HG02798 (cell line): Measurements from ENCODE around the gene HCFC1R1.

Source experiments
- ATAC-seq: cut with Tn5 transposase; IDR thresholded peaks from one replicate; pipeline ENCODE4 v1.9.1; 2021; ENCODE audit warnings: mild to moderate bottlenecking; ENCODE audit not compliant: unreplicated experiment, poor library complexity

HCFC1R1 gene

DNA sequence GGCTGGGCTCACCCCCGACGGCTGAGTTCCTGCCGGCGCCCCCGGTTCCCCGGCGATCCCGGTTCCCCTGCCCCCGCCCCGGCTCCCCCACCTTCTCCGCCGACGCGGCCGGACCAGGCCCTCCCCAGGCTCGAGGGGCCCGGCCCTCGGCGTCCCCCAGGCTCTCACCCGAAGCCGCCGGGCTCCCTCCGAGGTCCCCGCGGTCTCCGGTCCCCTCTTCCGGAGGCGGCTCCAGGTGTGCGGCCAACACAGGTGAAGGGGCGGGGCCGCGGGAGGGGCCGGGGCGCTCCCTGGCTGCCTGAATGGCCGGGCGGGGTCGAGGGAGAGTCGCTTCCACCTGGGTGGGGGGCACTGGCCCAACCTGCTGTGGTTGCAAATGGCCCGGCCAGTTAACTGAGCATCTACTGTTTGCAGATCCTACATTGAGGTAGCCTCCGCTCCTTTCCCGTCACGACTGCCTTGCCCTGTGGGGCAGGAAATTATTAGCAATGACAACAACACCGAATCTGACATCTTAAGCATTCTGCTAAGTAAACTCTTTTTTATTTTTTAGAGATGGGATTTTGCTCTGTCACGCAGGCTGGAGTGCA lies 13.1 kb upstream of the HCFC1R1 start, which contains the start of gene BICDL2:
Gene BICDL2 (minus strand): TSS at position 219 of the 590 bp plus-strand sequence. CDS start 1,448 bp downstream, outside the sequence.
- no peak for ATAC-seq

DNA sequence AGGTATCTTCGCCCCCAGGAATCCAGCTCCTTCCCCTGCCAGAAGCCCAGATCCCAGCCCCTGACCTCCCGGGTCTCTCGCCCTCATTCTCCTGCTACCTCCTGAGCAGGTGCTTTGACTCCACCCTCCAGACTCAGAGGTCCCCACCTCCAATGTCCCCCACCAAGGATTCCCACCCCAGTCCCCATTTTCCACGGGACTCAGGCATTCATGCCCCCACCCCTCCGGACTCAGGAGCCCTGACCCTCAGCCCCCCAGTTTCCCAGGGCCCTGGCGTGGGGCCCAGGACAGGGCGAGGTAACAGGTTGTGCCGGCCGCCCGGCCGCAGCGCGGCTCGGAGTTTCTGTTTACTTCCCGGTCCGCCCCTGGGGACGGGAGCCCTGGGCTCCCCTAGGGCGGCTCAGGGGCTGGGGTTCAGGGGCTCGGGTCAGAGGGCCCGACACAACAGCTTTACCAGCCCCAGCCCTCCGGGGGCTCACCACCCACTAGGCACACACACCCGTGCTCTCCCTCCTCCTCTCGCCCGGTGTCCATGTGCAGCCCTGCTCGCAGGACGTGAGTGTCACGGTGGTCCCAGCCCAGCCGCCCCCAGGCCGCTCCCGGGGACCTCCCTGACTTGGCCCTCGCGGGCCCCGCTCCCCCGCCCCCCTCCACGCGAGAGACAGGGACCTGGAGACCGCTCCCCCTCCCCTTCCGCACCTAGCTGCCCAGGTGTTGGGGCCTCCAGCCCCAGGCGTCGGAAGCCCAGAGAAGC lies 12.4 kb upstream of the HCFC1R1 start:
- ATAC-seq = no peak

DNA sequence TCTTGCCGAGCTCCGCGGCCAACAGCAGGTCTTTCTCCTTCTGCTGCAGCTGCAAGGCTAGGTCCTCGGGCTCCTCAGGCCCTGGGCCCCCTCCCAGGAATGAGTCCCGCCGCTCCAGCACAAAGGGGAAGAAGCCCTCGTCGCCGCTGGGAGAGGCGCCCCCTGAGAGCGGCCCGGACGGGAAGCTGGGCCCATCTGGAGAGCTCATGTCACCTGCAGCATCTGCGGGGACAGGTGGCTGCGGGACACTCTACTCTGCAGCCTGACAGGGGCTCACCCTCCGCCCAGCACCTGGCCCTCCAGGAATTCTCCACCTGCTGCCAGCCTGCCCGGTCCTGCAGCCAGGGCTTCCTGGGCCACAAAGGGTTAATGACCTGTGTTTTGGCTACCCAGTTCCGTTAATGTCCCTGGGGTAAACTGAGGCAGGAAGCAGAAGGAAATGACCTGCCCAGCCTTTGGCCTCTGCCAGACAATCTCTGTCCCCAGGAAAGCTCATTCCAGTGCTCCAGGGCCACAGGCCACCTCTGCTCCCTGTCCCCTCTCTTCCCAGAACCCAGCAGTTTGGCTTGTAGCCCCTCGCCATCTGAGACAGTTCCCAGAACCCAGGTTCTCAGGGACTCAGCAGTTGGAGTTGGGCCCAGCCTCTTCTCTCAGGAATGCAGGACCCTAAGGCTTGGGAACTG lies 11.7 kb upstream of the HCFC1R1 start:
- no peak for ATAC-seq

DNA sequence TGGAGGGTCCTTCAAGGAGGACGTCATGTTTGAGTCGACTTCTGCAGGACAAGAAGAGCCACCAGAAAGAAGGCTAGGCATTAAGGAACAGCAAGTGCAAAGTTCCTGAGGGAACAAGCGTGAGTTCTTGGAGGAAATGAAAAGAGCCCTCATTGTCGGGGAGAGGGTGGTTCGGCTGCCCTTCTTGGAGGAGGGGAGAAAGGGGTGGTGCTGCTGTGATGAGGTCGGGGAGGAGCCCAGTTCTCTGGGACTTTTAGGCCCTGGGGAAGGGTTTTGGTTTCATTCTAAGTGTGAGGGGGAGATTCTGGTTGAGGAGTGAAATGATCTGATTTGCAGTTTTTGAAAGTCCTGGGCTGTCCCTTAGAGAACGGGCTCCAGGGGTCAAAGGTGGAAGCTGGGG lies 8.9 kb upstream of the HCFC1R1 start:
- ATAC-seq = no peak

DNA sequence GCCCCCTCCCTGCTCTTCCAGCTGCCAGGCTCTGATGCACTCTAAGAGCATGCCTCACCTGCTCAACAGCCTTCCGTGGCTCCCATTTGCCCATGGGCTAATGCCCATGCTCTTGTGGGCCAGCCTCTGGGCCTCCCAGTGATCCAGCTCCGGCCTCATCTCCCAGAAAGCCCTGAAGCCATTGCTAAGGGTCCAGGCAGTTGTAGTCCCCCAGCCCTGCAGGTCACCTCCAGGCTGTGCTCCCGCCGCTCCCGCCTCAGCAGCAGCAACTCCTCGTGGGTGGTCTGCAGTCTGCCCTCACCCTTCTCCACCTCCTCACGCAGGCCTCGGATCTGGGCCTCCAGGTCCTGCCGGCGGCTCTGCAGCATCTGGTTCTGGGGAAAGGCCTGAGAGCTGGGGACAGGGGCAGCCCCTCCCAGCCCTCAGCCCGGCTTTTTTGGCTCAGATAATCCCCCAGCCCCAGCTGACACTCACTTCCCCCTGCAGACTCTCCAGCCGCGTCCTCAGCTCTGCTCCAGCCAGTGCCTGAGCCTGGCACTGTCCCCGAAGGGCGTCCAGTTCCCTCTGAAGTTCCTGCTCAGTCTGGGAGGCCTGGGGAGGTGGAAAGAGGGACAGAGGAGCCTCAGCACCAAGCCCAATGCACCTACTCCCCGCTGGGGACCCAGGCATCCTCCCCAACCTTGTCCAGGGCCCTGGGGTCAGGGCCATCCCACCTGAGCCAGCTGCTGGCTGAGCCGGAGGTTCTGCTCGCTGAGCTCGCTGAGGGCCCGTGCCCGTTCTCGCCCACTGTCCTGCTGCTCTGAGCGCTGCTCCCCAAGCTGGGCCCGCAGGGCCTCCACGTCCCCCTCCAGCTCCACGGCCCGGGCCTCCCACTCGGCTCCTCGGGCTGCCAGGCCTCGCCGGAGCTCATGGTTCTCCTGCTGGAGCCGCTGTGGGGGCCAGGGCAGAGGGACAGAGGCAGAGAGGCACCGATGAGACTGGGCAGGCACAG lies 6.8 kb upstream of the HCFC1R1 start:
- no peak for ATAC-seq

DNA sequence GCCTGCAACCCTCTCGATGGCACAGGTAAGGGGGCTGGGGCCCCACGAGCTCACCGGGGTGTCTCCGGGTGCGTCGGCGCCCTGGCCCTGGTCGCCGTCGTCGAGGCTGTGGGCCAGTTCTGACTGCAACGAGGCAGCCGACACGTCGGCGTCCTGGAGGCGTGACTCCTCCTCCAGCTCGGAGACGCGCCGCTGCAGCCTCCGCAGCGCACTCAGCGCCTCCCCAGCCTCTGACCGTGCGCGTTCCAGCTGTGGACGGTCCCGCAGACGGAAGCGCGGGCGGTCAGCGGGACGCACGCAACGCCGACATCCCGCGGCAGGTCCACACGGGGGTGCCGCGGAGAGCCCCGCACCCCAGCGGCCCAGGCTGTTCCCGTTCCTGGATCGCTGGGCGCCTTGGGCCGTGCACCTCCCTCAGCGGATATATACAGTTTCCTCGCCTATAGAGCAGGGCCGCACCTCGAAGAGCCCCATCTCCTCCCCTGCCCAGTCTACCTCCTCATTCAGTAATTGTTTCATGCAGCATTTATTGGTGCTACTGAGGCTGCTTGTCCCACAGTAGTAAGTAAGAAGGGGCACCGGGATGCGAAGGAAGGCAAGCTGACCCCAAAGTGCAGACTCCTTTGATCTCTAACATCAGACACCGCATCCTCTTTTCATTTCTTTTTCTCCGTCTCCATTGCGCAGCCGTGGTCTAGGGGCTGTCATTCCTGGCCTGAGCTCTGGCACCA lies 5.9 kb upstream of the HCFC1R1 start:
- ATAC-seq = no peak

DNA sequence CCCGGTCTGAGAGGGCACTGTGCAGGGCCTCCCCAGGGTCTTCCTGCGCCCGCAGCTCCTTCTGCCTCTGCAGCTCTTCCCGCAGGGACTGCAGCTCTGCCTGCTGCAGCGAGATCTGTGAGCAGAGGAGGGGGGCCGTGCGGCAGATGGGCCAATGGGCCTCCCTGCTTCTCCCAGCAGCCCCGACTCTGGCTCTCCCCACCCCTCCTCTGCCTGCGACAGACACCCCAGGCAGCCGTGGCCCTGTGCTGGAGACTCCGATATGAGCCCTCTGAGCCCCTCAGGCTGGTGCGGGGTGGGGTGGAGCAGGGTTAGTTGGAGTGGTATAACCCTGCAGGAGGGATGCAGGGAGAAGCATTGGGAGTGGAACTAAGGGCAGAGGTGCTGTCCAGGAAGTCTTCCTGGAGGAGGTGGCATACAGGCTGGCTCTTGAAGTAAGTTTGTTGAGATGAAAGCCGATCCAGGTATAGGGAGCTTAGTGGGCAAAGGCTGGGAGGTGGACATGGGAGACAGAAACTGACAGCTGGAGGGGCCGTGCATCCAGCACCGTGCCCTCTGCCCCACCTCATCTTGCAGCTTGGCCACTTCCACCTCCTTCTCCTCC lies 5.1 kb upstream of the HCFC1R1 start:
- no peak for ATAC-seq

DNA sequence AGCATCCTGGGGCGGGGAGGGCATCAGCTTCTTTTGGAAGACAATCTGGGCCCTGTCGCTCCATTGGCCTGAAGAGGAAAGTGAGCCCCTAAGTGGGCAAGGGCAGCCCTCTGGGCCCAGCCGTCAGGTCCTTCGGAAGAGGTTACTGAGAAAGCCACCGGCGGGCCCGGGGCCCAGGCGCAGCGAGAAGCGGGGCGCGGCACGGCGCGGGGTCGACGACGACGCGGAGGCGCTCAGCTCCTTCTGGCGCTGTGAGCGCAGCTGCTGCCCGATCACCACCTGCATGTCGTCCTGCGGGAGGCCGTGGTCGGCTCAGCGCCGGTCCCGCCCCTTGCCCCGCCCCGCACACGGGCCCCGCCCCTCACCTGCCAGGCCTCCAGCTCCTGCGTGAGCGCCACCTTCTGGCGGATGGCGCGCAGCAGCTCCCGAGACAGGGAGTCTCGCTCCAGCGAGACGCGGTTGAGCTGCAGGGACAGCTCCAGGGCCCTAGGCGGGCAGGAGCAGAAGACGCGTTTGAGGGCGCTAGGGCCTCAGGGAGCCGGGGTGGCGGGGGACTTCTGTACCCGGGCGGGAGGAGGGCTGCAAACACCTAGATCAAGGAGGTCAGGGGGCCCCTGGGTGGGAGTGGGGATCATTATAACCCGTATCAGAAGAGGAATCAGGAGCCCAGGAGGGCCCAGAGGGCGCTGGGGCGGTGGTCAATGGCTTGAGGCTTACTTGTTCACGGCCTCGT lies 4.4 kb upstream of the HCFC1R1 start:
- peak; percentile 35 for ATAC-seq

DNA sequence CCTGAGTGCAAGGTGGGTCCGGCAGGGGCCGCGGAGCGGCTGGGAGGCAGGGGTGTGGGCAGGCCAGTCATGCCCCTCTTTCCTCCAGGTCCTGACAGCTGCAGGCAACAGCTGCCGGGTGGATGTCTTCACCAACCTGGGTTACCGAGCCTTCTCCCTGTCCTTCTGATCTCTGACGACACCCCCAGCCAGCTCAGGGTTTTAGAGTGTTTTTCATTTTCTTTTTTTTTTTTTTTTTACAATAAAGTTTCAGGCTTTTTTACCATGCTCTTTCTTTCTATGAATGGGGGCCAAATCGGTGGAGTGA lies 3.7 kb upstream of the HCFC1R1 start:
- no peak for ATAC-seq

DNA sequence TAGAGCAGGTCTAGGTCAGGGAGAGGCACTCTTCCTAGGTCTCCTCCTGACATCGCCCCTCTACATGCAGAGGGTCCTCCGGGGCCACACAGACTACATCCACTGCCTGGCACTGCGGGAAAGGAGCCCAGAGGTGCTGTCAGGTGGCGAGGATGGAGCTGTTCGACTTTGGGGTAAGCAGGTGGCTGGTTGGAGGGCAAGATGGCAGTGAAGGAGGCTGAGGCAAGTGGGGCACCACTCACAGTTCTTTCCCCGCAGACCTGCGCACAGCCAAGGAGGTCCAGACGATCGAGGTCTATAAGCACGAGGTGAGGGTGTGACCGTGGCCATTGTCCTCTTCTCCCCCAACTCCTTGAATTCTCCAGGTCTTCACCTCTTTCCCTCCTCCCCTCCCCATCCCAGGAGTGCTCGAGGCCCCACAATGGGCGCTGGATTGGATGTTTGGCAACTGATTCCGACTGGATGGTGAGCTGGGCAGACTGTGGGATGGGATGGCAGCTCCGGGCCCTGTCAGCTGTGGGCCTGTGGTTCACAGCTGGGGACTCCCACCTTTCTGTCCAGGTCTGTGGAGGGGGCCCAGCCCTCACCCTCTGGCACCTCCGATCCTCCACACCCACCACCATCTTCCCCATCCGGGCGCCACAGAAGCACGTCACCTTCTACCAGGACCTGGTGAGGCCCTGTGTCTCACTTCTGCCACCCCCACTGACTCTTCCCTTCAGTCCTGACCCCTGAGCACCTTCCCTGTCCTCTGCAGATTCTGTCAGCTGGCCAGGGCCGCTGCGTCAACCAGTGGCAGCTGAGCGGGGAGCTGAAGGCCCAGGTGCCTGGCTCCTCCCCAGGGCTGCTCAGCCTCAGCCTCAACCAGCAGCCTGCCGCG lies 3.1 kb upstream of the HCFC1R1 start:
- no peak for ATAC-seq

DNA sequence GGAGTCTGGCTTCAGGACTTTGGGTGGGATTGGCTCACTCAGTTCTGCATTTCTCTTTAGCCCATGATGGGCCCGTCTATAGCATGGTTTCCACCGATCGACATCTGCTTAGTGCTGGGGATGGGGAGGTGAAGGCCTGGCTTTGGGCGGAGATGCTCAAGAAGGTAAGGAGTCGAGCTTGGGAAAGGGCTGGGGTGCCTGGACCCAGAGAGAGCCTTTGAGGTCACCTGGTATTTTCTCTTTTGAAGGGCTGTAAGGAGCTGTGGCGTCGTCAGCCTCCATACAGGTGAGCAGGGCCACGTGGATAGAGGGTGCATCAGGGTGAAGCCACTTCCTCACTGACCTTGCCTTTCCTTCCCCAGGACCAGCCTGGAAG lies 2.2 kb upstream of the HCFC1R1 start:
- ATAC-seq = no peak

DNA sequence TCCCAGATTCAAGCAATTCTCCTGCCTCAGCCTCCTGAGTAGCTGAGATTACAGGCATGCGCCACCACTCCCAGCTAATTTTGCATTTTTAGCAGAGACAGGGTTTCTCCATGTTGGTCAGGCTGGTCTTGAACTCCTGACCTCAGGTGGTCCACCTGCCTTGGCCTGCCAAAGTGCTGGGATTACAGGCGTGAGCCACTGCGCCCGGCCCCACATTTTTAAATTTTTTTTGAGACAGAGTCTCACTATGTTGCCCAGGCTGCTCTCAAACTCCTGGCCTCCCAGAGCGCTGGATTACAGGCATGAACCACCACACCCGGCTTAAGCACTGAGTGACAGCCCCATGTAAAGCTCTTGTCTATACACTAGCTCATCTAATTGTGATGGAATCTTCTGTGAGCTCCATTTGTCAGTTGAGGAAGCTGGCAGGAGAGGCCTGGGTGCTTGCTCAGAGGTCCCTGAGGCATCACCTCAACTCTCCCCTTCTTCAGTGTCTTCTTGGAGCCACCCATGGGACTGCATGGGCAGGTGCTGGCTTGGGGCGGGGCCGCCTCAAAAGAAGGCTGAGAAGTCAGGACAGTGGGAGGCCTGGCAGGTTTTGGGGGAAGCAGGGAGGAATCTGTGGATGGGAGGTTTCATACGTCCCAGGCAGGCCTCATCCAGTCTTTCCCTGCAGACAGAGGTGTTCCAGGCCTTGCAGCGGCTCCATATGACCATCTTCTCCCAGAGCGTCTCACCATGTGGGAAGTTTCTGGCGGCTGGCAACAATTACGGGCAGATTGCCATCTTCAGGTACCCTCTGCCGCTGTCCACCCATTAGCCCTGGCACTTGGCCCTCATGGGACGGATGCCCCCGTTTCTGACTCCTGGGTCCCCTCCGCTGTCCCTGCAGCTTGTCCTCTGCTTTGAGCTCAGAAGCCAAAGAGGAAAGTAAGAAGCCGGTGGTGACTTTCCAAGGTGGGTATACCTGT lies 1.6 kb upstream of the HCFC1R1 start:
- no peak for ATAC-seq

DNA sequence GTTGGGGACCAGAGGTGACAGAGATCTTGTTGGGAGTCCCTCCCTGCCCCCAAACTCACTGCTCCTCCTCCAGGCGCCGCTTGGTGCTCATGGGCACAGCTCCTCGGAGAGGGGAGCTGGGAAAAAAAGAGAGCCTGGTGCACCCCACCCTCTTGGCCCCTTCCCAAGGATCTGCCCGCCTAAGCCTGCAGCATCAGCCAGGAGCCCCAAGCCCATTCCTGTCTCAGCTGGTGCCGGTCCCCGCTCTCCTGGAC lies 400 bp downstream of the HCFC1R1 start:
- ATAC-seq = no peak

DNA sequence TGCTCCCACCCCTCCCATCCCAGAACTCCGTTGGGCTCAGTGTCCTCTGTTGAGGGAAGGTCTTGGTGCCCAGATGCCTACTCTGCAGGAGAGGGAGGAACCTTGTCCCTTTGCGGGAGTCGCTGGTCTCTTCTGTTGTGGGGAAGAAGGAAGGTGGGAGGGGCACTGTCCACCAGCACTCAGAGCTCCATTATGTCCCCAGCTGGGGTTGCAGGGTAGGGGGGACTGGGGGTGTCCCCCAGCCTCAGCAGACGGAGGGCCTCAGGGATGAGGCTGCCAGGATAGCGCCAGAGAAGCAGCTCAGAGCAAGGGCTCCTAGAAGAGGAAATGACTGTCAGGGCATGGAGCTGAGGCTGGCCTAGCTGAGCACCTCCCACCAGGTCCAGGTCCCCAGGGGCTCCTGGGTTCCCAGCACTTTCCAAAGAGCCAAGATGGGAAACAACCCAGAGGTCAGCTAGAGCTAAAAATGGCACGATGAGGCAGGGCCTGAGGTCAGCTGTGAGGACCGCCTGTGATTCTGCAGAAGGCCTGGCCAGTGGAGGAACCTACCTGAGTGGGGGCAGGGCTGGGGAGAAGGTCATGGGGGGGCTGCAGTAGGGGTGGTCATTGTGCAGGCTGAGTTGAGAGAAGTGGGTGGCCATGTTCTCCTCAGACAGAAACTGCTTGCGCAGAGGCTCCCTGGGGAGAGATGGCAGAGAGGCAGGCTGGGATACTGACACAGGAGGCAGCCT lies 893 bp downstream of the HCFC1R1 start:
- ATAC-seq = no peak

DNA sequence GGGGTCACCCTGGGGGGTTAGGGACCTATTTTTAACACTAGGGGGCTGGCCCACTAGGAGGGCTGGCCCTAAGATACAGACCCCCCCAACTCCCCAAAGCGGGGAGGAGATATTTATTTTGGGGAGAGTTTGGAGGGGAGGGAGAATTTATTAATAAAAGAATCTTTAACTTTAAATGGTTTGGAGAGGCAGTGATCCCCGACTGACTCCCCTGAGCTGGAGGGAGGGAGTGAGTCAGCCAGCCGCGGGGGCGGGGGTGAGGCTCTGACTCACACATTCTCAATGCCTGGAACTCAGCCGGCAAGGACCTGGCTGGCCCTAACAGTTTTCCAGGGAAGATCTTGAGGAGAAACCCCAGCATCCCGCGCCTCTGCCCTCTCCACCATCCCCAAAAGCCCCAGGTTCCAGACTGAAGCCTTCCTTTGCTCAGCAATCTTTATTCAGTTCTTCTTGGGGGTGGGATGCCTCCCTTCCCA lies 1.5 kb downstream of the HCFC1R1 start:
- no peak for ATAC-seq

DNA sequence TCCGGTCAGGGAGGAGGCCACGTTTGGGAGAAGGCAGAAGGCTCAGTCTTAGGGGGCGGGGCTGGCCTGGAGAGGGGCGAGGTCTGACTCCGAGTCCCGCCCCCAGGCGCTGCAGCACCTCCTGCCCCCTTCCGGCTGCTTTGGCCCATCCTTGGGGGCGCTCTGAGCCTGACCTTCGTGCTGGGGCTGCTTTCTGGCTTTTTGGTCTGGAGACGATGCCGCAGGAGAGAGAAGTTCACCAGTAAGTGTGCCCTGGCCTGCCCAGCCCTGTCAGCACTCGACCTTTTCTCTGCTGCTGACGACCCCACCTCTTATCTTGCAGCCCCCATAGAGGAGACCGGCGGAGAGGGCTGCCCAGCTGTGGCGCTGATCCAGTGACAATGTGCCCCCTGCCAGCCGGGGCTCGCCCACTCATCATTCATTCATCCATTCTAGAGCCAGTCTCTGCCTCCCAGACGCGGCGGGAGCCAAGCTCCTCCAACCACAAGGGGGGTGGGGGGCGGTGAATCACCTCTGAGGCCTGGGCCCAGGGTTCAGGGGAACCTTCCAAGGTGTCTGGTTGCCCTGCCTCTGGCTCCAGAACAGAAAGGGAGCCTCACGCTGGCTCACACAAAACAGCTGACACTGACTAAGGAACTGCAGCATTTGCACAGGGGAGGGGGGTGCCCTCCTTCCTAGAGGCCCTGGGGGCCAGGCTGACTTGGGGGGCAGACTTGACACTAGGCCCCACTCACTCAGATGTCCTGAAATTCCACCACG lies 2.1 kb downstream of the HCFC1R1 start:
- ATAC-seq = no peak
